22Rv1 (cell line): ENCODE data around the gene PERM1.

Source experiments
- ZFX ChIP-seq: fragments of 450-650 bp; IDR thresholded peaks from 2 replicates; pipeline ENCODE4 v1.6.1; 2017; ENCODE audit warnings: antibody characterized with exemption, borderline replicate concordance
- TF ChIP-seq, protein P1 (sequence below): fragments of 450-650 bp; IDR thresholded peaks from 2 replicates; pipeline ENCODE4 v1.5.1; 2017; ENCODE audit warnings: mild to moderate bottlenecking

DNA sequence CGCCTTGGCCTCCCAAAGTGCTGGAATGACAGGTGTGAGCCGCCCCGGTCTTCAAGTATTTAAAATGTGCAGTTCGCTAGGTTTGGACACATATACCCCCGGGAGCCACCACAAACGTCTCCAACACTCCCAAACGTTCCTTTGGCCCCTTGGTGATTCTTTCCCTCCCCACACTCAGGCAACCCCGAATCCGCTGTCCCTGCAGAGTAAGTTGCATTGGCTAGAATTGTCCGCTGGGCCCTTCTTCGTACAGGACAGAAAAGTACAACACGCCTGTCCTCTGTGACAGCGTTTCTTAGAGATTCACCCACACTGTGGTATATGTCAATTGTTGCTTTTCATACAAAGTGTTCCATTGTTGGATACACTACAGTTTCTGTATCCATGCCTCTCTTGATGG lies 3.2 kb upstream of the PERM1 start:
- TF ChIP-seq, protein P1, sequence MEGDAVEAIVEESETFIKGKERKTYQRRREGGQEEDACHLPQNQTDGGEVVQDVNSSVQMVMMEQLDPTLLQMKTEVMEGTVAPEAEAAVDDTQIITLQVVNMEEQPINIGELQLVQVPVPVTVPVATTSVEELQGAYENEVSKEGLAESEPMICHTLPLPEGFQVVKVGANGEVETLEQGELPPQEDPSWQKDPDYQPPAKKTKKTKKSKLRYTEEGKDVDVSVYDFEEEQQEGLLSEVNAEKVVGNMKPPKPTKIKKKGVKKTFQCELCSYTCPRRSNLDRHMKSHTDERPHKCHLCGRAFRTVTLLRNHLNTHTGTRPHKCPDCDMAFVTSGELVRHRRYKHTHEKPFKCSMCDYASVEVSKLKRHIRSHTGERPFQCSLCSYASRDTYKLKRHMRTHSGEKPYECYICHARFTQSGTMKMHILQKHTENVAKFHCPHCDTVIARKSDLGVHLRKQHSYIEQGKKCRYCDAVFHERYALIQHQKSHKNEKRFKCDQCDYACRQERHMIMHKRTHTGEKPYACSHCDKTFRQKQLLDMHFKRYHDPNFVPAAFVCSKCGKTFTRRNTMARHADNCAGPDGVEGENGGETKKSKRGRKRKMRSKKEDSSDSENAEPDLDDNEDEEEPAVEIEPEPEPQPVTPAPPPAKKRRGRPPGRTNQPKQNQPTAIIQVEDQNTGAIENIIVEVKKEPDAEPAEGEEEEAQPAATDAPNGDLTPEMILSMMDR = no peak
- no peak for TF ChIP-seq ZFX
